SK-N-SH treated with all-trans-retinoic acid at 6 μM for 48 hours (cell line): ENCODE data around the gene AMIGO1.

Source experiments
- CREB5 ChIP-seq: fragments of 250-450 bp; sonication (Bioruptor Pico); IDR thresholded peaks from 2 replicates; pipeline ENCODE4 v1.5.1; 2020; ENCODE audit warnings: low read depth, mild to moderate bottlenecking, moderate library complexity
- CSDC2 ChIP-seq: fragments of 250-450 bp; sonication (Bioruptor Pico); IDR thresholded peaks from 2 replicates; pipeline ENCODE4 v1.5.0; 2020; ENCODE audit warnings: mild to moderate bottlenecking, moderate library complexity
- ESRRG ChIP-seq: fragments of 250-450 bp; sonication (Bioruptor Pico); IDR thresholded peaks from 2 replicates; pipeline ENCODE4 v1.6.1; 2021; ENCODE audit warnings: mild to moderate bottlenecking
- GLIS3 ChIP-seq: fragments of 250-450 bp; sonication (Bioruptor Pico); IDR thresholded peaks from 2 replicates; pipeline ENCODE4 v1.5.0; 2020; ENCODE audit warnings: mild to moderate bottlenecking, moderate library complexity
- PATZ1 ChIP-seq: fragments of 250-450 bp; sonication (Bioruptor Pico); IDR thresholded peaks from 2 replicates; pipeline ENCODE4 v1.8.0; 2020; ENCODE audit warnings: mild to moderate bottlenecking, moderate library complexity, borderline replicate concordance
- PPARA ChIP-seq: fragments of 250-450 bp; sonication (Bioruptor Pico); IDR thresholded peaks from 2 replicates; pipeline ENCODE4 v1.5.0; 2020; ENCODE audit warnings: mild to moderate bottlenecking, borderline replicate concordance
- SNAI2 ChIP-seq: fragments of 250-450 bp; sonication (Bioruptor Pico); IDR thresholded peaks from 2 replicates; pipeline ENCODE4 v1.5.0; 2020; ENCODE audit warnings: mild to moderate bottlenecking, moderate library complexity
- TCF4 ChIP-seq: fragments of 250-450 bp; sonication (Bioruptor Pico); IDR thresholded peaks from 2 replicates; pipeline ENCODE4 v1.8.0; 2021; ENCODE audit warnings: mild to moderate bottlenecking, moderate library complexity, borderline replicate concordance
- ZFP30 ChIP-seq: fragments of 450-650 bp; formaldehyde crosslinking; IDR thresholded peaks from 2 replicates; pipeline ENCODE4 v1.5.0; 2022; ENCODE audit warnings: mild to moderate bottlenecking, moderate library complexity

- no peak for TF ChIP-seq ZFP30
- no peak for TF ChIP-seq CSDC2
- TF ChIP-seq ESRRG = no peak
- TF ChIP-seq PPARA (CRISPR knock-in tag) = no peak
- TF ChIP-seq PATZ1 = no peak
- no peak for TF ChIP-seq CREB5 (CRISPR knock-in tag)
- TF ChIP-seq GLIS3 = no peak
- TF ChIP-seq TCF4 (CRISPR knock-in tag) = no peak
- TF ChIP-seq SNAI2 (CRISPR knock-in tag) = no peak
Measured at GRCh38 chr1:109547463-109548320, 38.2 kb upstream of the AMIGO1 start.
